Prostate gland (tissue), 2 donors: Measurements from ENCODE around the gene GNLY.

Source experiments
- CTCF ChIP-seq, 4 experiments: fragments of 200-600 bp in 2 of 4; fragments of 450-650 bp in 2 of 4; sonication (generic) in 2 of 4; IDR thresholded peaks; 1 replicate in 3 of 4; 2 replicates in 1 of 4; pipeline ENCODE4 v1.5.1; 2016 to 2019; ENCODE audit warnings: antibody characterized with exemption in 4 of 4, mild to moderate bottlenecking in 2 of 4, moderate library complexity in 2 of 4
- POLR2A ChIP-seq: fragments of 450-650 bp; IDR thresholded peaks from one replicate; pipeline ENCODE4 v1.6.1; 2016; ENCODE audit warnings: antibody characterized with exemption, mild to moderate bottlenecking

GRCh38 chr2:85699325-85699724 lies 5.2 kb downstream of the GNLY start:
- no peak for TF ChIP-seq CTCF (IDR thresholded peaks at IDR 0.05)
- TF ChIP-seq POLR2A: no peak
